NCI-H1436 treated with DMSO at 0.1 percent for 48 hours (cell line): ENCODE measurements around the gene CNTN1.

Experiments used
- DNase-seq: peaks from one replicate; lab custom pipeline; 2025; lab: John Stamatoyannopoulos, UW

Gene CNTN1

DNA sequence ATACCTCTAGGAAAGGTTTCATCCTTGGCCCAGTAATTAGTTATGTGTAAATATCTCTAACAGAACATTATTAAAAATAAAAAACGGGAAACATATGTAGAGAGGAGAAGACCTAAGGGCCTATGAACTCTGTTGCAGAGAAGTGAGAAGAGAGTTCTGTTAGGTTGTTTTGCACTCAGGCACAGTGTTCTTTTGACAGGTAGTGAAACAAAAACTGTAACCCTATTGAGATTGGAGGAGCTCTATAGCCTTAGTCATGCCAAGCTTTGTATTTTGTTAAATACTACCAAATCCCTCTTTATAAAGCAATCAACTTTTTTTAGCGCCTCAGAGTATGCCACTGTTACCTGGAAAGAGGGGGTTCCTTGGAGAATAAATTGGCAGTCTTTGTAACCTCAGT is 77.6 kb downstream of the CNTN1 start:
- DNase-seq: no peak

DNA sequence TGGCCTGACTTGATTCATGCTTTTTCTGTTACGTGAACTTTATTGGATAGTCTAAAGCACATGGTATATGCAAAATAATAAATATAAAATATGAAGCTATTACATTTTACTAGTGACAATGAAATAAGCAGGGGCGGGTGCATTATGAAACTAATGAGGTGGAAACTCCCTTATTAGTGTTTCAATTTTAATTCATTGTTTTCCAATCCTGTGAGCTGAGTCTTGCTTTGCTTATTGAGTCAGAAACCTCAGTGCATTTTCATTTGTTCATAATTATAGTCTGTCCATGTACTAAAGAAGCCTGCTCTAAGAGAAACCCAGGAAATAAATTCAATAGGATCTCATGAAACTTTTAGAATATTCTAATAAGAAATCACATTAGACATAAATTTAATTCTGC is 78.5 kb downstream of the CNTN1 start:
- no peak for DNase-seq

GRCh38 chr12:40775661-40776060 is 83.4 kb downstream of the CNTN1 start:
- DNase-seq: no peak

GRCh38 chr12:40784102-40784501 is 91.9 kb downstream of the CNTN1 start:
- no peak for DNase-seq

DNA sequence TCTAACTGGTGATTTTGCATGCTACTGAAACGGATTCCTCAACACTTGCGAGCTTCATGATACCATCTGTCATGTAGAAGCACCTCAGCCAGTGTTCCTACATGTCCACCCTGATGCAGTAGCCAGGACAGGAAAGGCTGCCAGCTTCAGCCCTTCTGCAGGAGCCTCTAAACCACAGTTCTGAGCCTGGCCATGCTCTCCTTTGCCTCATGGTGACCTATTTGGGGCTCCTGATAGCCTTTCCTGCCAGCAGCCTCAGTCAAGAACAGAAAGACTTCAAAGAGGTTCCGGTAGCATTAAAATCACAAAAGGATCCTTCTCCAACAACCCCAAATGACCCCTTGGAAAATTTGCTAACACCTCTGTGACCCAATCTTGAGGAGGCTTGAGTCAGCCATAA is 96.0 kb downstream of the CNTN1 start:
- no peak for DNase-seq

DNA sequence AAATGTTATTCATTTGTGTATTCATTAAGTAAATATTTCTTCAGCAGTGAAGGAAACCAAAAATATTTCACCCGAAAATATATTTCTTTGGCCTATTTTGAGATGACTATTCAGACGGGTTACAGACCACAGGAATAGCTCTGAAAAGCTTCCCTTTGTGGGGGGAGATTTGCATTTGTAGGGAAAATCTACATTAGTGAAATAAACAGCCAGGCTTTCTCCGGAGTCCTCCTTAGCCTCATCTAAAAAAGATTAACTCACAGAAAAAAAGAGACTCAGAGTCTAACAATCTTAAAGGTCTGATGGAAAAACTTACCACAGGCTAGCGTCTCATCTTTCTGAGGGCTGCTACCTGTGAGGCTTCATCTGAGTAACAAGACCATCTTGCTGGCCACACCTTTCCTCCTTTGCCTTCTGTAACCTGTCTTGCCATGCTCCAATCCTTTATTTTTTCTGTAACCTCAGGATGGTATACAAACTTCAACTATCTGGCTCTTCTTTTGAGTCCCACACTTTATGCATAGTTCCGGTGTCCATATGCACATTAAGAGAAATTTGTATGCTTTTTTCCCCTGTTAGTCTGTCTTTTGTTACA is 100.7 kb downstream of the CNTN1 start:
- DNase-seq: no peak

GRCh38 chr12:40793471-40793870 is 101.2 kb downstream of the CNTN1 start:
- DNase-seq: no peak

GRCh38 chr12:40794087-40794486 is 101.8 kb downstream of the CNTN1 start:
- no peak for DNase-seq

GRCh38 chr12:40801082-40801481 is 108.8 kb downstream of the CNTN1 start:
- DNase-seq: no peak

DNA sequence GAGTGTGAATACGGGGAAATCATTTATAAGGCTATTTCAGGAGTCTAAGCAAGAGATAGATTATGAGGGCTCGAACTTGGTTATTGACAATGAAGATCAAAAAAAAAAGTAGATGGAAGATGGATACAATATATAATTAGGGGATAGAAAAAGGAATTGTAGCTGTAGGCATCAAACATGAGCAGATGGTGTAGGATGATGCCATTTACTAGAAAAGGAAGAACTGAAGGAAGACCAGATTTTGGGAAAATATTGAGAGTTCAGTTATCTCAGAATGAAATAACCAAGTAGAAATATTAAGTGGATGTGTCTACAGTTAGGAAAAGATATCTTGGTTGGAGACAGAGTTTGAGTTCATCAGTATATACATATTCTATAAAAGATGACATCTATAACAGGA is 109.6 kb downstream of the CNTN1 start:
- no peak for DNase-seq

DNA sequence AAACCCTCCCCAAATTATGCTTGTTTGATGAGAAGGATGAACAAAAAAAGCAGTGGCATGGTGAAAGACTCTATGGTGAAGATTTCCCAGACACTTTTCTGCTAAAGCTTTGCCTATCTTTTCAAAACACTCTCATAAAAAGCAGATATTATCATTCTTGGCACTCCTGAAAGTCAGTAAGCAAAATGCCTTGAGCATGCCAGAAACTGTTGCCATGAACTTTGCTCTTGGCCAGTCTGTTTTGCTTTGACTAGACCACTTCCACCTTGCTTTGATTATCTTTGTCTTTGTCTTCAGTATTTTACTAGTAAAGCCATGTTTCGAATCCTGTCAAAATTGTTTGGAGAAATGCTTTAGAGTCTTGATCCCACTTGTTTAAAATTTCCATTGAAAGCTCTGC is 110.4 kb downstream of the CNTN1 start:
- DNase-seq: no peak

DNA sequence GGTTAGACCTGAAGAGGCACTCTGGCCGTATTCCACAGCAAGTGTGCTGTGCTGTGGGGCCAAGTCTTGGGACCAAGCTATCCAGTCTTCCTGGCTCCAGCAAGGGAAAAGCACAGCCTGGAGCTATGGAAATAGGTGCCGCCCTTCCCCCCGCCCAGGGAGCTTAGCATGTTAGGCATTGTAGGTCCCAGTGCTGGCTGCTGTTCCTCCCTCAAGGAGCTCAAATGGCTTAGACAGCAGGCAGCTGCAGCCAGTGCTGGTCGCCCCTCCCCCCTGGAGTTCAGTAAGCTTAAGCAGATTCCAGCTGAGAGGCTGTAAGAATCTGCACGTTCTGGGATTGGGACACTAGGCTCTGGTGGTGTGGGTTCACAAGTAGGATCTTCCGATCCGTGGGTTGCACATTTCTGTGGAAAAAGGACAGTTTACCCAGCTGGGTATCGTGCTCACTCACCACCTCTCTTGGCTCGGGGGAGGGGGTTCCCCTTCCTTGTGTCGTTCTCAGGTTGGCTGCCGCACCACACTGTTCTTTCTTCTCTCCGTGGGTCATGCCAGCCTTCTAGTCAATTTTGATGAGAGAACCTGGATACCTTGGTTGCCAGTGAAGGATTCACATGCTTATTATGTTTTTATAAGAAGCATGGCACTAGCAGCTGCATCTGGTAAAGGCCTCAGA is 127.3 kb downstream of the CNTN1 start:
- no peak for DNase-seq

DNA sequence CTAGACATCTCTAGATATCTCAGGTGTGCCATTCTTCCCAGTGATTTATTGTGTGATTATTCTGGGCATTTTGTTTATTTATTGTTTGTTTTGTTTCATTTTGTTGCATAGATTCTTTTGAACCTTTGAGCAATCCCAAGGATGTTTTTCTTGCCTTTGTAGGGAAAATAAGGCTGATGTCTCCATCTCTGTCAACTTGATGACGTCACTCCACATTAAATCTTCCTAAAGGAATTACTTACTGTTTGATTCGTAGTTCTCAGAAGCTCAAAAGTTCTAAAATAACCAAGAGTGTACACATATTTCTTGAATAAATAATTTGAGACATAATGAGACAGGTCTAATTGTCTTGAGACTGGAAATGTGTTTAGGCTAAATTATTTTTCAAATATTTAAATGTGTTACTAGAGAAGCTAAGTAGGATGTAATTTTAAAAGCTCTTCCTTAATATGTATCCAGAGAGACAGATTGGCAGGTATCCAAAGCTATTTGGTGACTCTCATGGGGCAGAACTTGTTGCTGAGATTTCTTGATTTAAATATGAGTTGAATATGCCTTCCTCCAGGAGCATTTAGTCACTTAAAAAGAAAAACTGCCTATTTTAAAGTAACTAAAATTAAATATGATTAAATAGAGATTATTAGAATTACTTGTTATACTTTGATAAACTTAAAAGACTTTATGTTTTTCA is 128.7 kb downstream of the CNTN1 start:
- DNase-seq: no peak

GRCh38 chr12:40825156-40825555 is 132.9 kb downstream of the CNTN1 start:
- no peak for DNase-seq

DNA sequence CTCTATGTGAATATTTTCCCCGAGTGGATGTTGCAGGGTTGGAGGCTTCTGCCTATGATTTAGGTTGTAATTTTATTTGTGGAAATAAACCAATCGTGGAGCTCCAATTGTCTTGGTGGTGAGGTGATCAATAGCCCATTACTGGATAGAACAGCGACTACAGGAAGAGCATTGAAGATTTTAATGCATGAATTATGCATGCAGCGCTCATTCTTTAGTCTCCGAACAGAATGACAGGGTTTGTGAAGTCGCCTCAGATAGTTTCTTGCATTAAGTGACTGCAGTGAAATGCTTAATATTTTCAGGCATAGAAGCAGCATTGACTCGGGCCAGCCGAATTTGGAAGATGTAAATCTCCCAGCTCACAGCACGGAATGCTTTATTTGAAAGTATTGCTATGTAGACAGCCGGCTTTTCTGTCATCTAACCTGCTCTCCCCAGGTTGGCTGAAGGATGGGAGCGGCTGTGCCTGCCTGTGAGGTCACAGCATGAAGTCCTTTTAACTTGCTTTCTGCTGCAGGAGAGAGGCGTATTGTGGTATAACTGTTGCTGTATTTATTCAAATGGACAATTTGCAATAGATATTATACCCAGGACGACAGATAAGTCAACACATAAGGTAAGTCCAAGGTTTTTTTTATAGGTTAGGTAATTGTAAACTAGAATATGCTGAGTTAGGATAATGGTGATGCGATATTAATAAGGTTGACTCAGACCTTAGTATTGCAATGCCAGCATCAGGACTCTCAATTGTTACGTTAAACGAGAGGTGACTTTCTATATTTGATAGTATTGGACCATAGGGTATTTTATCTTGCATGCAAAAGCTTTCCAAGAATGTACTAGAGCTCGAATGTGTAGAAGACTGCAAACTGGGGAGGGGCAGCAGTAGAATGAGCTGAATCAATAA is 135.7 kb downstream of the CNTN1 start:
- DNase-seq: no peak

DNA sequence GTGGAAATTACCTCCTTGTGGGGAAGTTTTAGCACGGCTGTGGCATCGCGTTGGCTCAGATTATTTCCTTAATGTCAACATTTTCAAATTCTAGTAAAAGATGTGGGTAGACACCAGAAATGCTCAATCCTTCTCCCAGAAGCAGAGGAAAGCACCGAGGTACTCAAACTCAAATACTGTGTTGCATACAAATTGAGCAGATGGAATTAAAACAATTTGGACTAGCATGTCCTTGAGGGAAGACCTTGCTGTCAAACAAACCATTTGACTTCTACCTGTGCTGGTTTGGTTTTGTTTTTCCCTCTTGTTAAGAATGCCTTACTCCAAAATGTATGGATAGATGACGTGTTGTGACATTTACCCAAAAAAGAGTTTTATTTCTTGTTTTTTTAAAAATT is 136.4 kb downstream of the CNTN1 start:
- no peak for DNase-seq

GRCh38 chr12:40829738-40830144 is 137.5 kb downstream of the CNTN1 start:
- no peak for DNase-seq

DNA sequence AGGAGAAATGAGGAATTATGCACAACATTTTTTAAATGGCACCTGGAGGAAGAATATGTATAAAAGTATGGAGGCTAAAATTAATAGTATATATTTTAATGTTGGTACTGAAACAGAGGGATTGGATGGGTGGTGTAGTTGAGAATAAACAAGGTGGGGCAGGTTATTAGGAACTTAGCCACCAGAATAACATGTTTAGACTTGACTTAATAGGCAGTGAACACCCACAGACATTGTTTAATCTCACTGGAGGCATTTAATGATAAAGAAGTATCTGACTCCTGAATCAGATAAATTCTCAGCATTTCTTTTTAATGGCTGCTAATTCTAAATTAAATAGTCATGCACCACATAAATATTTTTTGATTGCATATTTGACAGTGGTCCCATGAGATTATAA is 139.7 kb downstream of the CNTN1 start:
- no peak for DNase-seq

DNA sequence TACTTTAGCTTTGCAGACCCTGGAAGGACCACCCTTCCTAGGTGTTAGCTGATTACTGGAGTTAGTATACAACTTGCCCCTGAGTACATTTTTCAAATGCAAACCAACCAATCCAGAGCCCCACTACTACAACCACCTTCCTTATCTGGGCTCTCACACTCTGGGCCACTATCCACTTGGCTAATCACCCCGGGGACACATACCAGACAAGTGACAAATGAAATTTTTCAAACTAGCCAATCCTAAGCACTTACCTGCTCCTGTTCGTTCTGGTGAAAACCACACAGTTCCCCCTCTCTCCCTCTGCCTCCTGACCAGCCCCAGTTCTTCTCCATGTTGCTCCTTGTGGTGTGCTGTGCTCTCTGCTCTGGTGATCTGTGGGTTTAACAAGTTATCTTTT is 140.4 kb downstream of the CNTN1 start:
- no peak for DNase-seq

DNA sequence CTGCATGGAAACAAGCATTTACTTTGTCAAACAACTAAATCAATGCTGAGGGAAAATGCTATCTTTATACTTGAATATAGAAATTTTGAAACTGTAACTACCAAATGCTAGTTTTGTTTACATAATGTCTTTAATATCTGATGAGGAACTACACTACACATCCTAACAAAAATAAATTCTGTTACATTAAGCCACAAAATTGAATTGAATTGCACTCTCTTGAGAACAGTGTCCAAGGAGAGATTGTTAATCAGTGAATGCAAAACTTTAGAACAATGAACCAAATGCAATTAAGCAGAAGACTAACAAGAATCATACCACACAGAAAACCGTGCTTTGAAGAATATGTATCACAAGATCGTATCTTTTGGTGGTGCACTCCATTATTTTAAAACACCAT is 141.6 kb downstream of the CNTN1 start:
- no peak for DNase-seq

- no peak for DNase-seq
These were observed 142.1 kb downstream of the CNTN1 start for GRCh38 chr12:40834321-40834720.

- no peak for DNase-seq
These were observed 145.7 kb downstream of the CNTN1 start for GRCh38 chr12:40837891-40838429.
